ENCODE data around the gene C1orf74. TPM values are rescaled to one million over a fixed set of nuclear protein-coding genes. Genes with fewer than 3 reads are reported as not detected.

Gene C1orf74
- total RNA-seq, 2 experiments from 2014 or later = 0.63 to 0.67 TPM

DNA sequence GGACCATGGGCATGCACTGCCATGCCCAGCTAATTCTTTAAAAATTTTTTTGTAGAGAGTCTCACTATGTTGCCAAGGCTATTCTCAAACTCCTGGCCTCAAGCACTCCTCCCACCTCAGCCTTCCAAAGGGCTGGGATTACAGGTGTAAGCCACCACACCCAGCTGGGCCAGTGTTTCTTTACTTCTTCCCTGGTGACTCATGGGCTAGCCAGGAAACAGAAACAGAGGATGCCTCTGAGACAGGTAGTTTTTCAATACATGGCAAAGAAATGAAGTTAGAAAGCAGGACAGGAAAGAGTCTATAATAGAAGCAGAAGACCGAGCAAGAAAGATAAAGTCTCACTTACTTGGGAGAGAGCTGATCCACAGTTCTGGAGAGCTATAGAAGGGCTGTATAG lies 7.6 kb upstream of the C1orf74 start:
- no peak overlapping the region for H3K4me3 Mint-ChIP-seq
- no peaks in the 10 kb centered on the region for H3K4me1 Mint-ChIP-seq (ENCODE audit: low read depth)
- no peaks in the 10 kb centered on the region for H3K9me3 Mint-ChIP-seq
- H3K36me3 Mint-ChIP-seq (ENCODE audit: low read depth) = no peaks in the 10 kb centered on the region
- Histone ChIP-seq H3K4me1 (ENCODE audit: insufficient read depth, low read length) (no peaks in the 10 kb centered on the region), H3K36me3 (ENCODE audit: insufficient read depth, low read length) (no peaks in the 10 kb centered on the region), H3K27ac (ENCODE audit: low read depth in 1 of 2, low read length in 2 of 2) (no peak overlapping the region), H3K4me3 (ENCODE audit: low read length) (no peak overlapping the region), H3K9me3 (ENCODE audit: control insufficient read depth in 1 of 2, insufficient read depth in 1 of 2, low read length in 2 of 2) (no peaks in the 10 kb centered on the region), H3K27me3 (ENCODE audit: control insufficient read depth in 1 of 2, insufficient read depth in 2 of 2, low read length in 2 of 2) (peaks cover 3 to 7% of the 10 kb centered on the region in 2 experiments)
- POLR2A ChIA-PET = interaction anchor here (1.6 kb wide), 1 partner anchor 22 kb away, joined by 3 read pairs; no protein-coding TSS in a partner anchor
- TF ChIP-seq, protein P1, sequence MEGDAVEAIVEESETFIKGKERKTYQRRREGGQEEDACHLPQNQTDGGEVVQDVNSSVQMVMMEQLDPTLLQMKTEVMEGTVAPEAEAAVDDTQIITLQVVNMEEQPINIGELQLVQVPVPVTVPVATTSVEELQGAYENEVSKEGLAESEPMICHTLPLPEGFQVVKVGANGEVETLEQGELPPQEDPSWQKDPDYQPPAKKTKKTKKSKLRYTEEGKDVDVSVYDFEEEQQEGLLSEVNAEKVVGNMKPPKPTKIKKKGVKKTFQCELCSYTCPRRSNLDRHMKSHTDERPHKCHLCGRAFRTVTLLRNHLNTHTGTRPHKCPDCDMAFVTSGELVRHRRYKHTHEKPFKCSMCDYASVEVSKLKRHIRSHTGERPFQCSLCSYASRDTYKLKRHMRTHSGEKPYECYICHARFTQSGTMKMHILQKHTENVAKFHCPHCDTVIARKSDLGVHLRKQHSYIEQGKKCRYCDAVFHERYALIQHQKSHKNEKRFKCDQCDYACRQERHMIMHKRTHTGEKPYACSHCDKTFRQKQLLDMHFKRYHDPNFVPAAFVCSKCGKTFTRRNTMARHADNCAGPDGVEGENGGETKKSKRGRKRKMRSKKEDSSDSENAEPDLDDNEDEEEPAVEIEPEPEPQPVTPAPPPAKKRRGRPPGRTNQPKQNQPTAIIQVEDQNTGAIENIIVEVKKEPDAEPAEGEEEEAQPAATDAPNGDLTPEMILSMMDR (IDR thresholded peaks at IDR 0.05) = no peak
- intact Hi-C loops (cut with DNase I, micrococcal nuclease) = no loop called here
- no peak overlapping the region for H3K27ac Mint-ChIP-seq
- ATAC-seq (ENCODE audit: poor library complexity) (no peak), DNase-seq (no peak)
- CTCF ChIA-PET = interaction anchor here (1.2 kb wide), 1 partner anchor 31 kb away, joined by 3 read pairs; no protein-coding TSS in a partner anchor
- peaks cover 75% of the 10 kb centered on the region for H3K27me3 Mint-ChIP-seq

- POLR2A ChIA-PET = interaction anchor here (0.5 to 0.9 kb wide), 2 partner anchors 37 to 539 kb away, joined by 3 read pairs; partner anchors contain the start of gene UTP25
- CTCF ChIA-PET = no interaction called here
- no peaks in the 10 kb centered on the region for H3K9me3 ChIP-seq (ENCODE audit: control insufficient read depth in 1 of 2, insufficient read depth in 1 of 2, low read length in 2 of 2)
- no peak overlapping the region for H3K4me3 ChIP-seq (ENCODE audit: low read length)
- H3K36me3 ChIP-seq (ENCODE audit: insufficient read depth, low read length) = no peaks in the 10 kb centered on the region
- peaks cover 70% of the 10 kb centered on the region for H3K27me3 Mint-ChIP-seq
- H3K27me3 ChIP-seq (ENCODE audit: control insufficient read depth in 1 of 2, insufficient read depth in 2 of 2, low read length in 2 of 2) = peaks cover 3 to 7% of the 10 kb centered on the region in 2 experiments
- no peak for DNase-seq
- TF ChIP-seq, protein P1 (IDR thresholded peaks at IDR 0.05) = no peak
- no peaks in the 10 kb centered on the region for H3K4me1 Mint-ChIP-seq (ENCODE audit: low read depth)
- H3K9me3 Mint-ChIP-seq = no peaks in the 10 kb centered on the region
- no peaks in the 10 kb centered on the region for H3K4me1 ChIP-seq (ENCODE audit: insufficient read depth, low read length)
- H3K27ac Mint-ChIP-seq = no peak overlapping the region
- no peaks in the 10 kb centered on the region for H3K36me3 Mint-ChIP-seq (ENCODE audit: low read depth)
- intact Hi-C loops (cut with DNase I, micrococcal nuclease) = no loop called here
- no peak overlapping the region for H3K27ac ChIP-seq (ENCODE audit: low read depth in 1 of 2, low read length in 2 of 2)
- ATAC-seq (ENCODE audit: poor library complexity) = no peak
- H3K4me3 Mint-ChIP-seq = no peak overlapping the region
Measured at GRCh38 chr1:209790286-209791193, 6.2 kb upstream of the C1orf74 start.

- Histone ChIP-seq H3K4me3 (ENCODE audit: low read length) (no peak overlapping the region), H3K9me3 (ENCODE audit: control insufficient read depth in 1 of 2, insufficient read depth in 1 of 2, low read length in 2 of 2) (no peaks in the 10 kb centered on the region), H3K27me3 (ENCODE audit: control insufficient read depth in 1 of 2, insufficient read depth in 2 of 2, low read length in 2 of 2) (peaks cover 0 to 3% of the 10 kb centered on the region in 2 experiments), H3K36me3 (ENCODE audit: insufficient read depth, low read length) (no peaks in the 10 kb centered on the region), H3K27ac (ENCODE audit: low read depth in 1 of 2, low read length in 2 of 2) (no peak overlapping the region), H3K4me1 (ENCODE audit: insufficient read depth, low read length) (peaks cover 10% of the 10 kb centered on the region)
- intact Hi-C loops (cut with DNase I, micrococcal nuclease) = no loop called here
- no peaks in the 10 kb centered on the region for H3K9me3 Mint-ChIP-seq
- no peak overlapping the region for H3K4me3 Mint-ChIP-seq
- peaks cover 10% of the 10 kb centered on the region for H3K4me1 Mint-ChIP-seq (ENCODE audit: low read depth)
- ChIA-PET CTCF (no interaction called here), POLR2A (no interaction called here)
- ATAC-seq (ENCODE audit: poor library complexity) (no peak), DNase-seq (no peak)
- no peak overlapping the region for H3K27ac Mint-ChIP-seq
- TF ChIP-seq, protein P1 (IDR thresholded peaks at IDR 0.05) = no peak
- peaks cover 57% of the 10 kb centered on the region for H3K27me3 Mint-ChIP-seq
- peaks cover 5% of the 10 kb centered on the region for H3K36me3 Mint-ChIP-seq (ENCODE audit: low read depth)
Measured at GRCh38 chr1:209789245-209789644, 4.9 kb upstream of the C1orf74 start.

Measured in CD4-positive, alpha-beta T cell (primary cell).